Activated naive CD4-positive, alpha-beta T cell treated with anti-CD3 and anti-CD28 coated beads, Interleukin-2, amount 10 ng/mL, durations not matched to agents 7 days and 5 days (primary cell): ENCODE data around the gene PLPP1.

ENCODE experiments used
- CTCF ChIA-PET: fragments of 350-600 bp; sonication (Branson Sonifier 250); formaldehyde crosslinking; loops from one replicate; lab custom pipeline; 2021; ENCODE audit warnings: antibody characterized with exemption; lab: Charles Lee
- DNase-seq: peaks from one replicate; pipeline ENCODE4 v3.0.0-alpha.2; 2020
- H3K27ac Mint-ChIP-seq: one replicate; pipeline ENCODE4 v1.8.0; 2021; ENCODE audit warnings: mild to moderate bottlenecking, moderate library complexity, mixed read lengths
- H3K27me3 Mint-ChIP-seq: one replicate; pipeline ENCODE4 v1.8.0; 2021; ENCODE audit warnings: mild to moderate bottlenecking, mixed read lengths
- H3K36me3 Mint-ChIP-seq: one replicate; pipeline ENCODE4 v1.8.0; 2021; ENCODE audit warnings: mixed read lengths
- H3K4me1 Mint-ChIP-seq: one replicate; pipeline ENCODE4 v1.8.0; 2021; ENCODE audit warnings: mixed read lengths
- H3K4me3 Mint-ChIP-seq: one replicate; pipeline ENCODE4 v1.8.0; 2021; ENCODE audit warnings: mild to moderate bottlenecking, moderate library complexity, mixed read lengths
- H3K9me3 Mint-ChIP-seq: one replicate; pipeline ENCODE4 v1.8.0; 2021; ENCODE audit warnings: mixed read lengths

Gene PLPP1

GRCh38 chr5:55413644-55414043, 121.1 kb downstream of the PLPP1 start:
- Mint-ChIP-seq H3K27me3 (no peaks in the 10 kb centered on the region), H3K27ac (no peak overlapping the region)
- CTCF ChIA-PET, result interaction anchor here (0.7 to 1.2 kb wide), 3 partner anchors 13 to 278 kb away, joined by 3 to 5 read pairs (median 3); no protein-coding TSS in a partner anchor

GRCh38 chr5:55411876-55412275, 122.9 kb downstream of the PLPP1 start:
- H3K36me3 Mint-ChIP-seq, result peaks cover 34% of the 10 kb centered on the region

More at GRCh38 chr5:55413644-55414043, 121.1 kb downstream of the PLPP1 start:
- Mint-ChIP-seq H3K36me3 (peaks cover 39% of the 10 kb centered on the region), H3K4me1 (peaks cover 5% of the 10 kb centered on the region), H3K9me3 (no peaks in the 10 kb centered on the region), H3K4me3 (no peak overlapping the region)
- no peak for DNase-seq

GRCh38 chr5:55410845-55411244, 123.9 kb downstream of the PLPP1 start:
- H3K4me3 Mint-ChIP-seq, result no peak overlapping the region
- H3K27ac Mint-ChIP-seq, result no peak overlapping the region
- H3K9me3 Mint-ChIP-seq, result no peaks in the 10 kb centered on the region
- CTCF ChIA-PET, result interaction anchor here (2.6 kb wide), 1 partner anchor 281 kb away, joined by 12 read pairs; no protein-coding TSS in a partner anchor
- H3K27me3 Mint-ChIP-seq, result no peaks in the 10 kb centered on the region
- H3K4me1 Mint-ChIP-seq, result peaks cover 5% of the 10 kb centered on the region
- DNase-seq, result no peak
- peaks cover 35% of the 10 kb centered on the region for H3K36me3 Mint-ChIP-seq

More at GRCh38 chr5:55411876-55412275, 122.9 kb downstream of the PLPP1 start:
- no peaks in the 10 kb centered on the region for H3K9me3 Mint-ChIP-seq
- no peak overlapping the region for H3K27ac Mint-ChIP-seq
- CTCF ChIA-PET, result no interaction called here
- peaks cover 5% of the 10 kb centered on the region for H3K4me1 Mint-ChIP-seq
- H3K27me3 Mint-ChIP-seq, result no peaks in the 10 kb centered on the region
- H3K4me3 Mint-ChIP-seq, result no peak overlapping the region
- no peak for DNase-seq

GRCh38 chr5:55409775-55410174, 125.0 kb downstream of the PLPP1 start:
- Mint-ChIP-seq H3K36me3 (peaks cover 30% of the 10 kb centered on the region), H3K4me1 (peaks cover 5% of the 10 kb centered on the region)
- CTCF ChIA-PET, result interaction anchor here (2.6 kb wide), 1 partner anchor 282 kb away, joined by 12 read pairs; no protein-coding TSS in a partner anchor

GRCh38 chr5:55407984-55408383, 126.8 kb downstream of the PLPP1 start:
- no peaks in the 10 kb centered on the region for H3K27me3 Mint-ChIP-seq
- H3K27ac Mint-ChIP-seq, result peak overlapping the region; percentile 60
- CTCF ChIA-PET, result no interaction called here
- DNase-seq, result no peak
- H3K9me3 Mint-ChIP-seq, result no peaks in the 10 kb centered on the region
- peaks cover 5% of the 10 kb centered on the region for H3K4me1 Mint-ChIP-seq
- H3K36me3 Mint-ChIP-seq, result peaks cover 29% of the 10 kb centered on the region
- H3K4me3 Mint-ChIP-seq, result no peak overlapping the region

More at GRCh38 chr5:55409775-55410174, 125.0 kb downstream of the PLPP1 start:
- DNase-seq, result no peak
- H3K27me3 Mint-ChIP-seq, result no peaks in the 10 kb centered on the region
- H3K9me3 Mint-ChIP-seq, result no peaks in the 10 kb centered on the region
- H3K27ac Mint-ChIP-seq, result no peak overlapping the region
- H3K4me3 Mint-ChIP-seq, result no peak overlapping the region

DNA sequence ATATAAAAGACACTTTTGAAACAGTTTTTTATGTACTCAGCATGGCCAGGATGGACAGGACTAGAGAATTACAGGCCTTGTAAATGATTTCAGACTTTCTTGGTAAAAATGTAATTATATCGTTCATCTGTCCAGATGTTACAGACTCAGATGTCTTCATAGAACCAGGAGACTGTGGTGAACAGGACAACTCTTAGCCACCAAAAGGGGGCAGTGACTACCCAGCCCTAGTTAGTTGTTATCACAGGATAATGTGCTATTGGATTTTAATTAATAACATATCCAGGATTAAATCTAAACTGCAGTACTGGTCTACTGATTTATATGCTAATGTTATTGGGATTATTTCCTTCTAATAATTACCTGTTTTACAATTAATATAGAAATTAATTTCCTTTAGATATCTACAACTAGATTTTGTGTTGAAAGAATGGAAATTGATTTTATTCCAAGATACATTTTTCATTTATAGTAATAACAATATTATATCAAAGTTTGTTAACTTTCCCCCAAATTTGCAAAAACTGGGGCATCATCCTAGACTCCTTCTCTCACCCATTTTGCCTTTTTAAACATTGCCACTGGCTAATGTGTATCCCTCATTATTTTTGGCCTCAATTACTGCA, 127.6 kb downstream of the PLPP1 start:
- DNase-seq, result peak; percentile 36

DNA sequence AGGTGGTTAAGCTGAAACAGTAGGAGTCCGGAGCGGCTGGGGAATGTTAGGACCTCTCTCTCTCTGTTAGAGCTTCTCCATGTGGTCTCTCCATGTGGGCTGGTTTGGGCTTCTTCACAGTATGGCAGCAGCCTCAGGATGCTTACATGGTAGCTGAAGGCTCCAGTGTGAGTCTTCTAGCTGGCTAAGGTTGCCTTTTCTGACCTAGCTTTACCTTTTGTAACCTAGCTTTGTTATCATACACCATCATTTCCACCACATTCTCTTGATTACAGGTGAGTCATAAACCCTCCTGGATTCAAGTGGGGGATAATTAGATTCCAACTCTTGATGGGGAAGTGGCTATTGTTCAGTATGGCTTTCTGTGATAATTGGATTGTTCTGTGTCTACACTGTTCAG, 128.5 kb downstream of the PLPP1 start:
- Mint-ChIP-seq H3K27ac (no peak overlapping the region), H3K9me3 (no peaks in the 10 kb centered on the region), H3K4me3 (no peak overlapping the region), H3K36me3 (peaks cover 29% of the 10 kb centered on the region), H3K27me3 (no peaks in the 10 kb centered on the region), H3K4me1 (no peaks in the 10 kb centered on the region)
- CTCF ChIA-PET, result interaction anchor here (0.7 to 1.7 kb wide), 9 partner anchors 14 to 504 kb away, joined by 3 to 12 read pairs (median 3); partner anchors contain the start of gene CDC20B
- no peak for DNase-seq

More for the DNA sequence above, 127.6 kb downstream of the PLPP1 start:
- CTCF ChIA-PET, result interaction anchor here (1.4 to 1.7 kb wide), 2 partner anchors 285 to 503 kb away, joined by 4 to 12 read pairs; no protein-coding TSS in a partner anchor
- peaks cover 5% of the 10 kb centered on the region for H3K4me1 Mint-ChIP-seq
- no peaks in the 10 kb centered on the region for H3K9me3 Mint-ChIP-seq
- no peak overlapping the region for H3K4me3 Mint-ChIP-seq
- H3K27me3 Mint-ChIP-seq, result no peaks in the 10 kb centered on the region
- H3K27ac Mint-ChIP-seq, result no peak overlapping the region
- peaks cover 29% of the 10 kb centered on the region for H3K36me3 Mint-ChIP-seq

- no peak overlapping the region for H3K4me3 Mint-ChIP-seq
- no peaks in the 10 kb centered on the region for H3K4me1 Mint-ChIP-seq
- H3K9me3 Mint-ChIP-seq, result no peaks in the 10 kb centered on the region
- CTCF ChIA-PET, result interaction anchor here (0.7 to 1.2 kb wide), 6 partner anchors 10 to 289 kb away, joined by 3 to 6 read pairs (median 3); no protein-coding TSS in a partner anchor
- no peak for DNase-seq
- no peaks in the 10 kb centered on the region for H3K27me3 Mint-ChIP-seq
- peaks cover 27% of the 10 kb centered on the region for H3K36me3 Mint-ChIP-seq
- no peak overlapping the region for H3K27ac Mint-ChIP-seq
Observed at GRCh38 chr5:55402199-55402598, 132.6 kb downstream of the PLPP1 start.

GRCh38 chr5:55393501-55394175, 141.1 kb downstream of the PLPP1 start:
- CTCF ChIA-PET, result no interaction called here
- Mint-ChIP-seq H3K4me3 (no peak overlapping the region), H3K27ac (no peak overlapping the region), H3K4me1 (peaks cover 7% of the 10 kb centered on the region), H3K36me3 (peaks cover 62% of the 10 kb centered on the region), H3K27me3 (no peaks in the 10 kb centered on the region), H3K9me3 (peaks cover 4% of the 10 kb centered on the region)
- no peak for DNase-seq

DNA sequence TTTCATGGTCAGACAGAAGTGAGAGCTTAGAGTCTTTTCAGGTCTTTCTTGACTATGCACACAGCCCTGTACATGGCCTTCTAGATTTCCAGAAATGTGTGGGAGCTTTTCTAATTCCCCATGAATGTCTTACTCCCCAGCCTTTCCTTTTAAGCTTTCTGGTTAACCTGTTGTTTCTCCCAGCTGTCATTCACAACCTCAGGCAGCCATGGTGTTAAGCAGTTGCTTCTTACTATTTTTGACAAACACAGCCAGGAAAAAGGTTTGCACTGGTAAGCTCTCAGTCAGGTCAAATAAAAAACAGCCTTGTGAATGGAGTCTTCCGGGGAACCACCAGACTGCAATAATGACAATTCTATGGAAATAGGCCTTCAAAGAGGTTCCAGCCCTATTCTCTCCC, 142.1 kb downstream of the PLPP1 start:
- Mint-ChIP-seq H3K4me1 (peaks cover 7% of the 10 kb centered on the region), H3K36me3 (peaks cover 64% of the 10 kb centered on the region), H3K27ac (no peak overlapping the region), H3K27me3 (no peaks in the 10 kb centered on the region), H3K4me3 (no peak overlapping the region), H3K9me3 (peaks cover 4% of the 10 kb centered on the region)
- DNase-seq, result no peak
- CTCF ChIA-PET, result interaction anchor here (0.9 to 1.6 kb wide), 2 partner anchors 10 to 14 kb away, joined by 3 to 6 read pairs; no protein-coding TSS in a partner anchor

- Mint-ChIP-seq H3K36me3 (peaks cover 64% of the 10 kb centered on the region), H3K4me1 (peaks cover 7% of the 10 kb centered on the region), H3K4me3 (no peak overlapping the region), H3K27me3 (no peaks in the 10 kb centered on the region), H3K27ac (no peak overlapping the region), H3K9me3 (peaks cover 4% of the 10 kb centered on the region)
- CTCF ChIA-PET, result interaction anchor here (0.6 to 1.6 kb wide), 2 partner anchors 11 to 66 kb away, joined by 3 to 6 read pairs; no protein-coding TSS in a partner anchor
- no peak for DNase-seq
Observed at GRCh38 chr5:55391707-55392106, 143.1 kb downstream of the PLPP1 start.

GRCh38 chr5:55387865-55388264, 146.9 kb downstream of the PLPP1 start:
- H3K27me3 Mint-ChIP-seq, result no peaks in the 10 kb centered on the region
- H3K4me1 Mint-ChIP-seq, result peaks cover 17% of the 10 kb centered on the region
- H3K9me3 Mint-ChIP-seq, result peaks cover 11% of the 10 kb centered on the region
- CTCF ChIA-PET, result no interaction called here
- H3K36me3 Mint-ChIP-seq, result peaks cover 68% of the 10 kb centered on the region
- H3K4me3 Mint-ChIP-seq, result no peak overlapping the region
- no peak for DNase-seq
- no peak overlapping the region for H3K27ac Mint-ChIP-seq

GRCh38 chr5:55386356-55386755, 148.4 kb downstream of the PLPP1 start:
- Mint-ChIP-seq H3K4me3 (no peak overlapping the region), H3K36me3 (peaks cover 65% of the 10 kb centered on the region), H3K4me1 (peaks cover 17% of the 10 kb centered on the region), H3K9me3 (peaks cover 7% of the 10 kb centered on the region), H3K27me3 (no peaks in the 10 kb centered on the region), H3K27ac (no peak overlapping the region)
- CTCF ChIA-PET, result interaction anchor here (1.0 kb wide), 1 partner anchor 305 kb away, joined by 5 read pairs; no protein-coding TSS in a partner anchor
- DNase-seq, result no peak

DNA sequence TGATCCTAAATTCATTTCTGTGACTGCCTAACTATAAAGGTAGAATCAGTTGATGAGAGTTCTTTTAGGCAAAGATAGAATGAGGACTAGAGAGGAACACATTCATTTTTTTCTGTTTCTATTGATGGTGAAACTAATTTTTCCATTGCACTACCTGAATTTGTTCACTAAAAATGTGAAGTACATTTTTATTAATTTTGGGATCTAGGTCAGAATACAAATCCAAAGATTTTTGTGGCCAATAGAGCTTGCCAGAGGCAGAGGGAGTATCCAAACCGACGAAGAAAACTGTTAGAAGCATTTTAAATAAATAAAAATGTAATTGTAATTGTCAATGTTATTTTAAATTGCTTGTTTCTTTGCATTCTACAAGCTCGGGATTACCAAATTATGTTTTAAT, 148.9 kb downstream of the PLPP1 start:
- no peak overlapping the region for H3K4me3 Mint-ChIP-seq
- H3K9me3 Mint-ChIP-seq, result peaks cover 7% of the 10 kb centered on the region
- CTCF ChIA-PET, result no interaction called here
- no peak for DNase-seq
- no peaks in the 10 kb centered on the region for H3K27me3 Mint-ChIP-seq
- H3K36me3 Mint-ChIP-seq, result peaks cover 64% of the 10 kb centered on the region
- peaks cover 17% of the 10 kb centered on the region for H3K4me1 Mint-ChIP-seq
- peak overlapping the region; percentile 24 for H3K27ac Mint-ChIP-seq
